ENCODE data around the gene GPBAR1. TPM values are rescaled to one million over a fixed set of nuclear protein-coding genes. Genes with fewer than 3 reads are reported as not detected.

GPBAR1 gene, protein sequence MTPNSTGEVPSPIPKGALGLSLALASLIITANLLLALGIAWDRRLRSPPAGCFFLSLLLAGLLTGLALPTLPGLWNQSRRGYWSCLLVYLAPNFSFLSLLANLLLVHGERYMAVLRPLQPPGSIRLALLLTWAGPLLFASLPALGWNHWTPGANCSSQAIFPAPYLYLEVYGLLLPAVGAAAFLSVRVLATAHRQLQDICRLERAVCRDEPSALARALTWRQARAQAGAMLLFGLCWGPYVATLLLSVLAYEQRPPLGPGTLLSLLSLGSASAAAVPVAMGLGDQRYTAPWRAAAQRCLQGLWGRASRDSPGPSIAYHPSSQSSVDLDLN
- total RNA-seq (2021; fragmentation: NEBNext Ultra II Directional; extraction: Animal tissue kit (Norgen Biotek cat#: 25700)), result 0.32 and 0.63 TPM in 2 replicates
- 0.49 and 0.59 TPM in 2 replicates for polyA plus RNA-seq (2011; rRNA removed)
- polyA plus RNA-seq (2011; cell fraction: cytosol; rRNA removed), result 0.36 TPM
- 0.70 TPM for polyA plus RNA-seq (2011; cell fraction: nucleus; rRNA removed)
- 0.28 to 0.38 TPM (median 0.29 TPM) in 3 of 4 replicates, not detected in the other for polyA plus RNA-seq (2012, experiment 1 of 2)
- 0.22 TPM for polyA plus RNA-seq (2012, experiment 2 of 2)
- polyA plus RNA-seq (2013, experiment 1 of 2), result 0.20 TPM
- 0.24 TPM for polyA plus RNA-seq (2013, experiment 2 of 2)
- 0.22 and 0.54 TPM in 2 replicates for polyA minus RNA-seq (2011; rRNA and poly(A)+ RNA removed)
- polyA minus RNA-seq (2011; cell fraction: cytosol; rRNA and poly(A)+ RNA removed), result not detected
- polyA minus RNA-seq (2011; cell fraction: nucleus; rRNA and poly(A)+ RNA removed), result 0.60 TPM
- long read RNA-seq, experiment 1, result 0 reads
- long read RNA-seq, experiment 2, result 0 reads

DNA sequence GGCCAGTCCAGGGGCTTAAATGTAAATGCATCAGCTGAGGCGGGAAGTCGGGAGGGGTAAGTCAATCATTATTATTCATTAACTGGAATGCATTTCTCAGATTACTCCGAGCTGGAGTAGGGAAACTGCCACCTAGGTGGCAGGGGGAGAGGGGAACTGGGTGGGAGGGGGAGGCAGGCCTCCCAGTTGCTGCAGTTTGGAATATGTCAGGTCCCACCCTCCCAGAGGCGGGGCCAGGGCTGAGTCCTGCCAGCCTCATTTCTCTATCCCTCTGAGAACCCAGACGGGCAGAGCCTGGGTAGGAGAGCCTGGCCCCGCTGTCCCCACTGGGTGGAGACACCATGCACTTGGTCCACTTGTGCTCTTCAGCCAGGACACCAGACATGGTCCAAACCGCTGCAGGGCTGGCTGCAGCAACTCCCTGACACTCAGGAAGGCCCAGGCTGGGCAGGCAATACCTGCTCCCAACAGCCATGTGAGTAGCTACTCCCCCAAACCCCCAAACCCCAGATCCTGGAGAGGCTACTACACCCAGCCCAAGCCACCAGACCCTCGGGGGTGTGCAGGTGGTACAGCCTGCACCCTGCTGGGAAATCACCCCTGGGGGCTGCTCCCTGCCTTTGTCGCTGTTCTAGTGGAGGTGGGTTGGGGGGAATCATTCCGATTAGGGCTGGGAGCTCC is at the start of gene GPBAR1:
TSS of gene GPBAR1 (plus strand) at position 274 of the 681 bp plus-strand sequence. CDS start 1,710 bp downstream, outside the sequence.
- H4K91ac ChIP-seq (replicated peaks; ENCODE audit: insufficient read length, low read length), result no peak within 1 kb of the TSS
- H2BK20ac ChIP-seq (ENCODE audit: low read length), result no peak within 1 kb of the TSS
- H4K20me1 ChIP-seq (replicated peaks in 1 of 2; ENCODE audit: control insufficient read depth in 1 of 2, insufficient read depth in 2 of 2, low read length in 2 of 2), result peaks cover 0 to 9% of the 10 kb centered on the region in 2 experiments
- FAIRE-seq, result no peak
- H3K18ac ChIP-seq (ENCODE audit: extremely low read depth, low read length), result no peak within 1 kb of the TSS
- no peak within 1 kb of the TSS; a peak in 1 of 8 replicates for H3K4me3 ChIP-seq (ENCODE audit: extremely low read depth in 1 of 4, insufficient read depth in 2 of 4, low read depth in 3 of 4, low read length in 4 of 4)
- ChIA-PET POLR2A (ENCODE audit: partially characterized antibody) (interaction anchor here (0.9 to 3.7 kb wide), 5 partner anchors 8 to 41 kb away, joined by 3 to 29 read pairs (median 4); partner anchors contain the start of genes AAMP and PNKD), CTCF (ENCODE audit: partially characterized antibody) (interaction anchor here (0.7 to 9.0 kb wide), 6 partner anchors 13 to 304 kb away, joined by 3 to 81 read pairs (median 4); partner anchors contain the start of genes AAMP and PNKD)
- H3K4ac ChIP-seq (replicated peaks; ENCODE audit: insufficient read length, low read depth, low read length), result peak within 1 kb of the TSS; percentile 41
- H2AK5ac ChIP-seq (ENCODE audit: low read depth, low read length), result no peak within 1 kb of the TSS
- H3K36me3 ChIP-seq (ENCODE audit: control insufficient read depth in 2 of 4, insufficient read depth in 4 of 4, low read length in 3 of 4), result peaks cover 6 to 24% (median 12%) of the 10 kb centered on the region in 4 experiments; a peak in 7 of 8 replicates
- no peaks in the 10 kb centered on the region for H3K27me3 ChIP-seq (replicated peaks in 1 of 4; ENCODE audit: control insufficient read depth in 3 of 4, extremely low read depth in 1 of 4, insufficient read depth in 3 of 4, low read length in 3 of 4)
- peak within 1 kb of the TSS; percentile 42 to 46 for H3K4me2 ChIP-seq (ENCODE audit: insufficient read depth in 1 of 2, low read depth in 2 of 2, low read length in 2 of 2)
- DNase-seq (ENCODE audit: low read depth in 1 of 2, low spot score in 2 of 2), result peak in 1 of 2 experiments; percentile 75
- H3K56ac ChIP-seq (replicated peaks; ENCODE audit: insufficient read length, low read depth, low read length), result no peak within 1 kb of the TSS
- no peak within 1 kb of the TSS for H3K23ac ChIP-seq (ENCODE audit: insufficient read length)
- H2AFZ ChIP-seq (ENCODE audit: low read length), result no peak within 1 kb of the TSS
- H3K27ac ChIP-seq (ENCODE audit: low read depth, low read length), result no peak within 1 kb of the TSS
- WGBS, 2 experiments (ENCODE audit: extremely low coverage in 1 of 2, insufficient coverage in 1 of 2, insufficient read length in 1 of 2, insufficient replicate concordance in 2 of 2, low coverage in 1 of 2, low lambda C conversion rate in 2 of 2, missing lambda C conversion rate in 1 of 2), result 38% methylated on average over 10 of the region's 10 CpGs; no CpG with 5 or more reads in 1 of the 2 experiments
- H3K9me3 ChIP-seq (ENCODE audit: insufficient read depth in 2 of 2, low read depth in 1 of 2, low read length in 1 of 2), result no peaks in the 10 kb centered on the region
- 0 out of 2 replicates have a peak within 1 kb of the TSS, but pooled peaks have one; percentile 1 for H2BK12ac ChIP-seq (ENCODE audit: low read depth, low read length)
- no peaks in the 10 kb centered on the region for H3K79me2 ChIP-seq (ENCODE audit: control insufficient read depth in 1 of 2, insufficient read depth in 2 of 2, low read length in 2 of 2)
- peak within 1 kb of the TSS in 1 of 4 experiments; percentile 22; a peak in 2 of 7 replicates for H3K9ac ChIP-seq (replicated peaks in 1 of 4; ENCODE audit: extremely low read depth in 1 of 4, low read depth in 3 of 4, low read length in 3 of 4)
- no peaks in the 10 kb centered on the region for H3K79me1 ChIP-seq (ENCODE audit: low read depth, low read length)
- peak within 1 kb of the TSS; percentile 49 for H2BK5ac ChIP-seq (ENCODE audit: low read depth, low read length)
- H4K5ac ChIP-seq (ENCODE audit: insufficient read length, low read depth, low read length), result no peak within 1 kb of the TSS
- H3K4me1 ChIP-seq (replicated peaks in 1 of 4; ENCODE audit: control insufficient read depth in 3 of 4, insufficient read depth in 4 of 4, low read length in 3 of 4), result peaks cover 3 to 22% (median 15%) of the 10 kb centered on the region in 4 experiments
- peak within 1 kb of the TSS; percentile 3; the same call in 1 of the 2 replicates for H2BK15ac ChIP-seq (ENCODE audit: low read length)
- no peak within 1 kb of the TSS for H2BK120ac ChIP-seq (replicated peaks; ENCODE audit: low read depth, low read length)
- H4K8ac ChIP-seq (ENCODE audit: extremely low read depth, insufficient read depth, low read length), result no peak within 1 kb of the TSS; the same call in 1 of the 2 replicates
- H3K23me2 ChIP-seq (ENCODE audit: low read depth, low read length), result no peaks in the 10 kb centered on the region
- H3K14ac ChIP-seq (ENCODE audit: insufficient read length), result no peak within 1 kb of the TSS
- TF ChIP-seq BACH1 (IDR thresholded peaks at IDR 0.05; ENCODE audit: low read length), result no peak
- 0 out of 2 replicates have a peak, but pooled peaks have one; percentile 23 for TF ChIP-seq TAF1 (IDR thresholded peaks at IDR 0.05; ENCODE audit: low read depth, low read length)
- TF ChIP-seq, protein P1, sequence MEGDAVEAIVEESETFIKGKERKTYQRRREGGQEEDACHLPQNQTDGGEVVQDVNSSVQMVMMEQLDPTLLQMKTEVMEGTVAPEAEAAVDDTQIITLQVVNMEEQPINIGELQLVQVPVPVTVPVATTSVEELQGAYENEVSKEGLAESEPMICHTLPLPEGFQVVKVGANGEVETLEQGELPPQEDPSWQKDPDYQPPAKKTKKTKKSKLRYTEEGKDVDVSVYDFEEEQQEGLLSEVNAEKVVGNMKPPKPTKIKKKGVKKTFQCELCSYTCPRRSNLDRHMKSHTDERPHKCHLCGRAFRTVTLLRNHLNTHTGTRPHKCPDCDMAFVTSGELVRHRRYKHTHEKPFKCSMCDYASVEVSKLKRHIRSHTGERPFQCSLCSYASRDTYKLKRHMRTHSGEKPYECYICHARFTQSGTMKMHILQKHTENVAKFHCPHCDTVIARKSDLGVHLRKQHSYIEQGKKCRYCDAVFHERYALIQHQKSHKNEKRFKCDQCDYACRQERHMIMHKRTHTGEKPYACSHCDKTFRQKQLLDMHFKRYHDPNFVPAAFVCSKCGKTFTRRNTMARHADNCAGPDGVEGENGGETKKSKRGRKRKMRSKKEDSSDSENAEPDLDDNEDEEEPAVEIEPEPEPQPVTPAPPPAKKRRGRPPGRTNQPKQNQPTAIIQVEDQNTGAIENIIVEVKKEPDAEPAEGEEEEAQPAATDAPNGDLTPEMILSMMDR (IDR thresholded peaks at IDR 0.05; ENCODE audit: control extremely low read depth in 1 of 3, insufficient read depth in 1 of 3, low read depth in 1 of 3, low read length in 3 of 3), result no peak
- peak in 1 of 2 experiments; percentile 57; a peak in 2 of 4 replicates for TF ChIP-seq SIN3A (conservative IDR thresholded peaks at IDR 0.05 in 1 of 2, IDR thresholded peaks at IDR 0.05 in 1 of 2; ENCODE audit: low read depth in 1 of 2, low read length in 2 of 2)
- no peak for TF ChIP-seq ZNF274 (IDR thresholded peaks at IDR 0.05; ENCODE audit: borderline replicate concordance, extremely low read depth, low read length)
